Measurements from ENCODE around the gene SIVA1.
"Not testable (repeated sequence)": the region's sequence is repeated elsewhere in the genome, so short reads cannot be mapped to it uniquely, and the experiment has no call there.

The SIVA1 gene

DNA sequence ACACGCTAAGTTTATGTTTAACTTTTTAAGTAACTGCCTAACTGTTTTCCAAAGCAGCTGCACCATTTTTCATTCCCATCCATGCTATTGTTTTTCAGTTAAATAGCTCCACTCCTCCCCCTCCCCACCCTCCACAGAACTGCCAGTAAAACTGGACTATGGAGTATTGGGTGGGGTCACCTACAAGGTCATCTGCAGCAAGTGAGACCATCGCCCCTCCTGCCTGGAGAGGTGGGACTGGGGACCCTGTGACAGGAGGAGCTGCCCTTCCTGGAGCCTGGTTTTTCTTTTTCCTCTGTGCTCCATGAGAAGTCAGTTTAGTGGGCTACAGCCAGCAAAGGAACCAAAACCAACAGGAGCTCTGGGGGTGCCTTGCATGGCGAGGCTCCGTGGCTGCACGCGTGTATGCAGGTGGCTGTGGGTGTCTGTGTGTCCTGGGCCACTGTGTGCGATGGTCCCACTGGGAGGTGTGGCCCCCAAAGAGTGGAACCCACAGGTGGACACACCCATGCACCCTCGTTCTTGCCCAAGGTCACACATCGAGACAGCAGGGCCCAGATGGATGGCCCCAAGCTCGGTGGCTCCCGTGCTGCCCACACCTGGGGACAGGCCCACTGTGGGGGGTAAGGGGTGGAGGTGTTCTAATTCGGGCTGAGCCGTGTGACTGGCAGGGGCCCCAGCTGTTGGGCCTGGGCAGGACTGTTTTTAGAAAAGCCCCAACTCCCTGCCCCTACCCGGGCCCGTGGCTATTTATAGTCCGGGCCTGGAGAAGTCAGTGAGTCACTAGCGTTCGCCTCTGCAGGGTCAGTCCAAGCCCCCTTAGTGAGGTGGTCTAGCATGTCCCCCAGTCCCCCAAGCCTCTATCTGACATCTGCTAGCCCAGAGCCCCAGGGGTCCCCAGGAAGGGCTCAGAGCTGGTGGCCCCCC is 31.2 kb upstream of the SIVA1 start:
- no peak for DNase-seq

DNA sequence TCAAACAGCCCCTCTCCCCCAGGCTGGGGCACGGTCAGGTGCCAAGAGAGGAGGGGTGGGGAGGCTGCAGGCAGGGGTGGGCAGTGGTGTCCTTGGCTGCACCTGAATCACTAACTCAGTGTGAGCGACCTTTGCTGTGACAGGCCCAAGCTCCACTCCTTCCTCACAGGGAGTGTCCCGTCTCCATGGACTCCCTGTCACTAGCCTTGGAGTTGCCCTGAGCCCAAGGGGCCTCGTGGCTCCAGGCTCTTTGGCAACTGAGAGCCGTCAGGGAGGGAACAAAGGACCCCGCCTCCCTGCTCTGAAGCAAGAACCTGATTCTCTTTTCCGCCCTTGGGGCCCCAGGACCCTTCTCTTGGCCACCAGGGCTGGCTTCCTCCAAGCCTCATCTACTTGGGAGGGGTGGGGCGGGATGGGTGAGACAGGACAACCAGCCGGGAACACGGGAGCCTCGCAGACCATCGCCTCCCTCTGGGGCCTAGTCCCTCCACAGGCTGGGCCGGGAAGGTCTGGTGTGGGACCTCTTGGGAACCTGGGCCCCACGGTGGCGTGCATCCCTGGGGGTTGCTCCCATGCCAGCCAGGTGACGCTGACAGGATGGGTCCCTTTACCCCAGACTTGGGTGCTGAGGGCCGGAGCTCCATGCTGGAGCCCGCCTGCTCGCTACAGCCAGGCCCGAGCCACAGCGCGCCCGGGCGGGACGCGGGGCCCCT is 29.9 kb upstream of the SIVA1 start:
- no peak for DNase-seq

DNA sequence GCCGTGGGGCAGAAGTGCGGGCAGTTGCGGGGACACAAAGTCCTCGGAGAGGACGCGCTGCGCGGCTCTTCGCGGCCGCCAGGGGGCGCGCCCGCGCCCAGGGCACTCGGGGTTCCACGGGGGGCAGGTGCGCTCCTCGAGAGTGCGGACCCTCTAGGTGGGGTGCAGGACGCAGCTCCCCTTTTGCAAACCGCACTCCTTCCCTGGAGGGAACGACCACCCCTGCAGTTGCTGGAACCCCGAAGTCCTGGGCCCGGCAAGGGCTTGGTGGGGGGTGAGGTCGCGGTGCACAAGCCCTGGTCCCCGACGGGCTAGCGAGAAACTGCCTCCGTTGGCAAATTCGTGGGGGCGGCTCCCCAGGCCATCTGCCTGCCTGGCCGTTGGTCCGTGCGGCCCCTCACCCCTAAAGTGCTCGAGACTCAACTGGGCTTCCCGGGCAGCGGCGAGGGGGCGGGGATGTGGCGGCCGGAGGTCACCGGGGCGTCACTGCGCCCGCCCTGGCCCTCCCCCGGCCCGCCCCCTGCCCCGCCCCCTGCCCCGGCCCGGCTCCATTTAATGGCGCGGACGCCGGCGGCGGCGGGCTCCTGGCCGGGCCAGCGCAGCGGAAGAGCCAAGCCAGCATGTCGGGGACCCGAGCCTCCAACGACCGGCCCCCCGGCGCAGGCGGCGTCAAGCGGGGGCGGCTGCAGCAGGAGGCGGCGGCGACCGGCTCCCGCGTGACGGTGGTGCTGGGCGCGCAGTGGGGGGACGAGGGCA is 29.1 kb upstream of the SIVA1 start, which contains the start of gene ADSS1:
ADSS1 (plus strand) TSS at position 579 of the 756 bp plus-strand sequence; CDS start at position 621, 42 bp downstream.
- no peak for DNase-seq

DNA sequence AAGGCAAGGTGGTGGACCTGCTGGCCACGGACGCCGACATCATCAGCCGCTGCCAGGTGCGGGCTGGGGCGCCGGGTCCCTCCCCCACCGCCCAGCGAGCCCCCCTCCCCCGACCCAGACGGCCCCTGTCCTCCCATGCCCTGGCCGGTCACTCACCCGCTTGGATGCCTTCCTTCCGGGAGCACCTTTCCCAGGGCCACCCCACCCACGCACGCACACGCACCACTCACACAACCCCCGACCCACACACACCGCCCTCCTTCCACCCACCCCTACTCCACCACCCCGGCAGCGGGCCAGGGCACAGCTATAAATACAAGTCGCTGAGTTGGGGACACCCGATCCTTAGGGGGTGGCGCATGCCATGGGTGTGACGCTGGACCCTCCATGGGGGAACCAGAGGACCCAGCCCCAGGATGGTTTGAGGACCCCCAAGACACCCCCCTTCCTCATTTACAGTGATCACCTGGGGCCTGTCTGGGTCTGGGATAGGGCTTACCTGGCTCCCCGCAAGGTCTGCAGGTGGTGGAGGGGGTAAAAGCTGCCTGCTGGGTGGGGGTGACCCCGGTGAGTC is 28.5 kb upstream of the SIVA1 start:
- DNase-seq, result no peak

DNA sequence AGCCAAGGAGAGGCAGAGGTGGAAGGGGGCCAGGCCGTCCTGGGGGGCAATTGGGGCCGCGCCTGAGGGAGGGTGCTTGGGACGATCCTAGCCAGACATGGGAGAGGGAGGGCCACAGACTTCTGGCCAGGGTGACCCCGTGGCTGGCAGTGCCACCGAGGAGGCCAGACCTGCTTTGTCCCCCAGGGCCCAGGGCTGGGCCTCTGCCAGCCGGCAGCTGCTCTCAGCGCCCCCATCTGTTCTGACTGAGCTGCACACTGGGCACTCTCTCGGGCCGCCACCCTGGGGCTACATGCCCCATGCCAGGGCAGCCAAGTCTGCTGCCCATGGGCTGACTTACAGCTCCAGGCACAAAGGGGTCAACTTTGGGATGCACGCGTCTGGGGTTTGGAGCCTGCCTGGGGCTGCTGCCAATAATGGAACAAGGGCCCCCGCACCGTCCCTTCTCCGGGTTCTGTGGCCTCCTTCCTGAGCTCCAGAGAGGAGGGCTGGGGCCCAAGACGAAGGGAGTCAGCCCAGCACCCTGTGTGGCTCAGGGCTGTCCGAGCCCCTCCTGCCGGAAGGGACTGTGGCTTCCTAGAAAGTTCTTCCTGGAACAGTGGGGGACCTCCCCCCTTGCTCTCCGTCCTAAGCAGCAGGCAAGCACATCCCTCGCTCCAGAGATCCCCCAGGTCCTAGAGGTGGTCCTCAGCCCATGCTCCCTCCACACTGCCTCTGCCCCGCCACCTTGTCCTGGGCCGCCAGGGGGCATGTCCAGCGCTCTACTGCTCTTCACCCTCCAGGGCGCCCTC is 27.8 kb upstream of the SIVA1 start:
- no peak for DNase-seq

DNA sequence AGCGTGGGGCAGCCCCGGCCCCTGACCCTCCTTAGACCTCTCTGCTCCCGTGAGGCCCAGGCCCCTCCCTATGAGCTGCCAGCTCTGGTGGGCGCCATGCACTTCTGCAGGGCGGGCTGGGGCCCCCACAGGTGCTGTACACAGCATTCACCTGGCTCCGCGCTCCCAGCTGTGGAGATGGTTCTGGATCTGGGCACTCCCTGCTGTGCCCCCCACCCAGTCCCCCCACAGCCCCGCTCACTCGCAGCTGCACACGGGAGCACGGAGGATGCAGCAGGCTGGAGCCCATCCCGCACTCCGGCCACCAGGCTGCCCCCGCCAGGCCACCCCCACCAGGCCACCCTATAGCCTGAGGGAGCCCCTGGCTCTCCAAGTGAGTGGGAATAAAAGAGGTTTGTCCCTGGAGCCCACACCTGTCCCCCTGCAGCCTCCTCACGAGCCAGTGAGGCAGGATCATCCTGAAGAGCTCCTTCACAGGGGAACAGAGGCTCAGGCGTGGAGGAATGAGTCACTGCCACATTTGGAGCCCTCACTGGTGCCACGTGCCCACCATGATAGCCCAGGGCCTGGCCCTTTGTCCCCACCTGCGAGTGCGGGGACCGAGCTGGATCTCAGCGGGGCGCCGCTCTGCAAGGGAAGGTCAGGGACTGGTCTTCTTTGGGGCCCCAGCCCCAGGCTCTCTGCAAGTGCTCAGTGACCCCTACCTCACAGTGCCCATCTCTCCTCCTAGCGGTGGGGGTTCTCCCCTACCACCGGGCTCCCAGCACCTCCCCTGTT is 27.0 kb upstream of the SIVA1 start:
- DNase-seq, result no peak

DNA sequence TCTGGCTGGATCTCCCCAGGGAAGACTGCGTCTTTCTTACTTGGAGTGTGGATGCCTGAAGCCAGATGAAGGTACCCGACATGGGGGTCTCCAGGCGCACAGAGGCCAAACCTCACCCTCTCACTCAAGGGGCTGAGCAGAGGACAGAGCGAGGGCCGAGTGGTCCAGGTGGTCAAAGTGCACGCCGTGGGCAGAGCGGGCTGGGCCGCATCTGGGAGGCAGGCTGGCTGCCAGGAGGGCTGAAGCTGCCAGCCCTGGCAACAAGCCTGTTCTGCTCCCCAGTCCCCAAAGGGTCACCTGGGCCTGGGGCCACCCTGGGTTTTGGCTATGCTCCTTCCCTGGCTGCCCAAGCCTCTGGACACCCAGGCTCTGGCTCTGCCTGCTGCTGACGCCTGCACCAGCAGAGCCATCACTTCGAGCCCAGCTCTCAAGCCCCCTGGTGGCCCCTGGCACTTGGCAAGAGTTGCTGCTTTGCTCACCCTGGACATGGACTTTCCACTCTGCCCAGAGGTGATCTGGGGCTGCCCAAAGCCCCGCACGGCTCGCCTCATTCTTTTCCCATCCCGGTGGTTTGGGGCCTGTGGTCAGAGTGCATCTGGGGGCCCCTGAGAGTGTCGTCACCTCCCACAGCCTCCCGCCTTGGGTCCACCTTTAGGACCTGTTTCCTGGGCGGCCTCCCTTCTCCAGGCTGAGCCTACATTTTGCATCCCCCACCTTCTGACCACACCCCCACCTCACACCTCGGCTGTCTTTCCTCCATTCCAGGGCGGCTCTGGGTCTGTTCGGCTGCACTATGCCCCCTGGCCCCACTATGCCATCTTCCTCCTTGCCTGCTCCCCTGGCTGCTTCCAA is 26.1 kb upstream of the SIVA1 start:
- DNase-seq, result no peak

DNA sequence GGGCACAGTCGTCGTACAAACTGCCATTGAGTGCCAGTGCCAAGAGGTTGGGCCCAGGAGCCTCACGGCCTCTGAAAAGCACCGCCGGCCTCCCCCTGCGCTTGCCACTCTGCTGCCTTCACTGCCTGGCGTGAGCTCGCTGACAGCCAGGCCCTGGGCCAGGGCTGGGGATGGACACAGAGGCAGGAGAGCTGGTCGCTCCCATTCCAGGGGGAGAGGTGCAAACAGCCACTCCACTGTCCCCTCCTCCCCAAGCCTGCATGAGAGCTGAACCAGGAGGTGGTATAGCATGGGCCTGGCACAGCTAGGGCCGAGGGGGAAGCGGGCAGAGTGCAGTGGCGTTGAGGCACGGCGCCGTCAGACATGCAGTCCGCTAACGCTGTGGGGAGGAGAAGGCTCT is 24.3 kb upstream of the SIVA1 start:
- no peak for DNase-seq

DNA sequence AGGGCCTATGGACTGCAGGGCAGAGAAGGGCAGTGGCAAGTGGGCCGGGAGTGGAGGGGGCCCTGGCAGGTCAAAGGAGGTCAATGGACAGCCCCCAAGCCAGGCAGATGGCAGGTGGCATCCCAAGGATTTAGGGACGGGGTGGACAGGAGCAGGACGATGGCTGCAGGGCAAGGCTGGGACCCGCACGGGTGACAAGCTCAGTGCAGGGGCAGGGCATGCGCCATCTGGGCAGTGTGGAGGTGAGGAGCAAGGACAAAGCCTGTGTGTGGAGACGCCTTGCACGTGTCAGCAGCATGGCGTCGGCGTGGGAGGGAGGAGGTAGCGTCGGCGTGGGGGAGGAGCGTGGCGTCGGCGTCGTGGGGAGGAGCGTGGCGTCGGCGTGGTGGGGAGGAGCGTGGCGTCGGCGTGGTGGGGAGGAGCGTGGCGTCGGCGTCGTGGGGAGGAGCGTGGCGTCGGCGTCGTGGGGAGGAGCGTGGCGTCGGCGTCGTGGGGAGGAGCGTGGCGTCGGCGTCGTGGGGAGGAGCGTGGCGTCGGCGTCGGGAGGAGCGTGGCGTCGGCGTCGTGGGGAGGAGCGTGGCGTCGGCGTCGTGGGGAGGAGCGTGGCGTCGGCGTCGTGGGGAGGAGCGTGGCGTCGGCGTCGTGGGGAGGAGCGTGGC is 23.6 kb upstream of the SIVA1 start:
- DNase-seq, result not testable (repeated sequence)

DNA sequence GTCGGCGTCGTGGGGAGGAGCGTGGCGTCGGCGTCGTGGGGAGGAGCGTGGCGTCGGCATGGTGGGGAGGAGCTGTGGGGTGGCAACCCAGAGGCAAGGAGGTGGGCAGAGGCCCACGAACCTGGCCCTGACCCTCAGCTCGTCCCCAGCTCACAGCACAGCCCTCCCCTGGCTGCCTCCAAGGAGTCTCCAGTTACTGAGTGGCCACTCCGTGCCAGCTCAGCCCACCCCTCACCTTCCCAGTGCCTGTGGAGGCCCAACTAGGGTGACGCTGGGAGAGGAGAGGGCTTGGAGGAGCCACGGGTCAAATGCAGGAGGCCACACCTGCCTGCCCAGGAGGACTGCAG is 23.1 kb upstream of the SIVA1 start:
- DNase-seq, result no peak

DNA sequence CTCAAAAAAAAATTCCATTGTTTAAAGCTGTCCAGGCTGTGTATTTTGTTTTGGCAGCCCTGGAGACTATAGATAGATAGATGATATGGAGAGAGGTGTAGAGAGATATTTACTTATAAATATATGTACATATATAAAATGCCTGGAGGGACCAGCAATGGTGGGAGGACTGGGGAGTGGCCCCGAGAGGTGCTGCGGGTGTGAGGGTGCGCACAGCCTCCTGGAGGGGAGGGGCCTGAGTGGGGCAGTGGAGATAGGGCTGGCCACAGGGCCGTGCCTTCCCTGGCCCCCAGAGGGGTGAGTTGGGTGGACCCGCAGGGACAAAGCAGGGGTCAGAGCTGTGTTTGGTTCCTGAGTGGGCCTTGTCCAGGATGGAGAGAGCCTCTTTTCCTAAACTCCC is 22.5 kb upstream of the SIVA1 start:
- no peak for DNase-seq

DNA sequence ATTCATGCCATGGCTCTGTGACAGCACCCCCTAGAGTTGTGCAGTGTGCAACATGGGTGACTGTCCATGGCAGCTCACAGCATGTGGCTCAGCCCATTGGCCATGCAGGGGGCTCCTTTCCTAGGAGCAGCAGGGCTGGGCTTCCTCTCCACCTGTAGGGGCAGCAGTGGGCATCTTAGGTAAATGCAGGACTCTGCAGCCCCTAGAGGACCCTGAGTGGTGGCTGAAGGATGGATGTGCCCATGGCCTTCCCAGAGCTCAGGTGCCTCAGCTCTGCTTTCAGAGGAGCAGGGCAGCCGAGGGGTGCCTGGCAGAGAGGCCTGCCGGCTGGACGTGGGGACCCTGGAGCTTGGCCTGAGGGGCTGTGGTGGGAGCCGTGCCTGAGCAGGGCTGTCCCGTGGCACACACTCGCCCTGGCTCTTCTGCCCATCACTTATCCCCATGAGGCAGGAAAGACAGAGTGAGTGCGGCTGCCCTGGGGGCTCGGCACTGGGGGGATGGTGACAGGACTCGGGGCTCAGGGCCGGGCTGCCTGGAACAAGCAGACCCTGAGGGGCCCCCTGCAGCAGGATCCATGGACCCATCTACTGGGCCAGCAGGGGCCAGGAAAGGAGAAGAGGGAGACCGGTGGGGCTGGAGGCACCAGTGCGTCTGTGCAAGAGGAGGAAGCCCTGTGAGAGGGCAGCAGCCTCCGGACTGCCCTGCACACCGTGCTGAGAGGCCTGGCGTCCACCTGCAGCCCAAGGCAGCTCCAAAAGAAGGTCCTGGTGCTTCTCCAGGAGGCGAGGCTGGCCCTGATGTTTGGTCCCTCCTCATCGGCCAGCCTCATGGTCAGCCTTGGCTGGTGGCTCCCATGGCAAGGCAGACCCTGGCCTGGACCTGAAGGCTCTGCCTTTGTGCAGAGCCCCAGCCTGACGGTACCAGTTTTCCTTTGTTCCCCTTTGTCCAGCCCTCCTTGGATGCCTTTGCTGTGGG is 21.3 kb upstream of the SIVA1 start:
- DNase-seq, result no peak

DNA sequence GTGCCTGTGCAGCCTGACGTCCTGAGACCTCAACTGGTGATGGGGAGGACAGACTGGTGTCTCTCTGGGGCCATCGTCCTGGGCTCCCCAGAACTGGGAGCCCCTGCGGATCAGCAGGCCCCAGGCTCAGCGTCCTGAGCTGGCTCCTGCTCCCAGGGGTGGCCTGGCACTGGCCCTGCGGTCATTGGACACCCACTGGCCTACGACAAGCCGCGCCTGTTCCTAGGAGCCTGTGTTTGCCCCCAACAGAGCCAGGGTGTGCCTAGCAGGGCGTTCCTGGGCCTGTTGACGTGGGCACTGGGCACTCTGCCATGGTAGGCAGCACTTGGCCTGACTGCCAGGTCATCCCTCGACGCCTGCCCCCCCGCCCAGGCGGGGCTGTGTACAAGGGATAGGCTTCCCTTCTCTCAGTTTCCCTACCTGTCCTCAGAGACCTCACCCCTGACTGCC is 20.6 kb upstream of the SIVA1 start:
- DNase-seq, result no peak

DNA sequence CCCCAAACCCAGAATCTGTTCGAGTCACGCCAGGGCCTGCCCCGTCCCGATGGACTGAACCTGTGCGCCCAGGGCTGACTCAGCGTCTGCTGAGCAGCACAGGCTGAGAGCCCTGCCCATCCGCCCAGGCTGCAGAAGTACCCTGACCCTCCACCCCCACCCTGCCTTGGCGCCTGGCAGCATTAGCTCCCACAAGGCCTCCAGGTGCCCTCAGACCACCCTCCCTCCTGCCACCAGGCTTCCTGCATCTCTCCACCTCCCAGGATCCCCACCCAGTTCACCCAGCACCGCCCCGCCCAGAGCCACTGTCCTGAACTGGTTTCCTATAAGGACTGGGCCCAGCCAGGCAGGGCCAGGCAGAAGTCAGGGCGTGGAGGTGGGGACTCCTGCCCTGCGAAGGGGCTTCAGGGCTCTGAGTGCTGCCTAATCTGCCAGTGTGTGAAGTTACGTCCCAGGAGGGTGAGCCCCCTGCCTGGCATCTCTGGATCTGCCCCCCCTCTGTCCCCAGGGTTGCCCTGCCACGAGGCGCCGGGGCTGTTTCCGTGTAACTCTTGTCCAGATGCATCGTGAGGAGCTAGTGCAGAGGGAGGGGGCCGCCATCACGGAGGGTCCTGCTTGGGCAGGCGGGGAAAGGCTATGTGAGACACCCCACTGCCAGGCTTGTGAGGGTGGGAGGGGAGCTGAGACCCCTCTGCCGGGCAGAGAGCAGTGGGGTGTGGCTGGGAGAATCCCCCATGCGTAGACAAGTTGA is 19.8 kb upstream of the SIVA1 start:
- no peak for DNase-seq

DNA sequence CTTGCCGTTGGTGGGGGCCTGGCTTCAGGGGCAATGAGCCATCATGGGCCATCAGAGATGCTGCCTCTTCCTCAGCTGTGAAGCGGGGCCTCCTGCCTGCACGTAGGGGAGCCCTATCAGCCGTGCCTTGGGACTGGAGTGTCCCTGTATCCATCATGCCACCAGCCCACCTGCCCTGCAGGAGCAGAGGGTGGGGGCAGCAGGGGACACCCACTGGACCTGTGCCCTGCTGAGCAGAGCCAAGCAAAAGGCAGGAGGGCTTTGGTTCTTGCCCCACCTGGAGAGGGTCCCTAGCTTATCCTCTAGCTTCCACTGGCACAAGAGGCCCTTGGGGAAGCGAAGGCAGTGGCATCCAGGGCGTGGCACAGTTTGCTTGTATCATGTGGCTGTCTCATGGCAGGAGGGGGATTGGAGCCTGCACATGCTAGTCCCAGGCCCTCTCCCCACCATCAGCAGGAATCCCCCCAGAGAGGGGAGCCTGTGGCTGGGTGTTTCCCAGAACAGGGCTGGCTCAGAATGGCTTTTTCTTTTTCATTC is 18.8 kb upstream of the SIVA1 start:
- no peak for DNase-seq

DNA sequence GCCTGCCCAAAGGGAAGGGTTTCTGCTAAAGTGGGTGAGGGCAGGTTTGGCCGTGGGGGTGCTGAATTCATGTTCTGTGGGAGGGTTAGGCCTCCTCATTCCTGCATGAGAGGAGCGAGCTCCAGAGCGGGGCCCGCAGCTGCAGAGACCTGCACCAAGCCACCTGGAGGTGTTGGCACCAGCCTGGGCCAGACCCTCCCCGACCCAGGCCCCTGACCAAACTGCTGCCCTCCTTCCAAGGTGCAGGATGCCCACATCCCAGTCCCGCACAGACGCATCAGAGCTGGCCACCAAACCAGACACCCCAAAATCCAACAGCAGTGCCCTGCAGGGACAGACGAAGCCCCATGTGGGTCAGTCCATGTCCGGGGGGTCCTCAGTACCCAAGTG is 18.4 kb upstream of the SIVA1 start:
- no peak for DNase-seq

DNA sequence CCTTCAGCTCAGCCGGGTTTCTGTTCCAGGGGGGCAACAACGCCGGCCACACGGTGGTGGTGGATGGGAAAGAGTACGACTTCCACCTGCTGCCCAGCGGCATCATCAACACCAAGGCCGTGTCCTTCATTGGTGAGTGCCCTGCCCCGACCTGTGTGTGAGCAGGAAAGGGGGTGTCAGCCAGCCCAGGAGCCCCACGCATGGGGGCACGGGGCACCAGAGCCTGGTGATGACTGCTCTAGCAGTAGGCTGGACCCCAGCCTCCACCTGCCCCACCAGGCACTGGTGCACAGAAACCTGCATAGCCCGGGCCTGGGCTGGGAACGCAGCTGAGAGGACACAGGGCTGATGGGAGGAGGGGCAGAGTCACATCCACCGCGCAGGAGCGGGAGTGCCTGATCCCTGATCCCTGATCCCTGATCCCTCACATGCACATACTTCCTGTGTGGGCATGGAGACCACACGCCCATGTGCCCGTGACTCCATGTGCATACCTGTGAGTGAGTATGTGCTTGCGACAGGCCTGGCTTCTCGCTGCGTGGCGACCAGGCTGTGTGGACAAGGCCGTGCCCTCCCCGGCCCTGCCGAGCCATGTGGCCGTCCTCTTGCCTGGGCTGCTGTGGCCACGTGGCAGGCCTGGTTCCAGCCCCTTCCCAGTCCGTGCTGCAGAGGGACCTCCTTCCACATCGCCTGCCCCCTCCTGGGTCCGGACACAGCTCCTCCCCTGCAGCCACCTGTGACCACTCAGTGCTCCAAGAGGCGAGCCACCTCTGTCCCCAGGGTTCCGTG is 17.8 kb upstream of the SIVA1 start:
- DNase-seq, result no peak

Measured in SIG-M5 (cell line).